ENCODE results near the gene GPANK1.
"Not testable (repeated sequence)": the region's sequence is repeated elsewhere in the genome, so short reads cannot be mapped to it uniquely, and the experiment has no call there.

The GPANK1 gene

GRCh38 chr6:31664790-31665500 lies at the start of gene GPANK1:
Gene GPANK1, minus strand, starts transcription at chr6:31664997. Its CDS starts 519 bp downstream, at chr6:31664478.
- DNase-seq: peak; percentile 85 to 87

GRCh38 chr6:31713991-31714684 lies 49.3 kb upstream of the GPANK1 start:
- no peak for DNase-seq

- DNase-seq: no peak
These were observed 48.7 kb upstream of the GPANK1 start for GRCh38 chr6:31713465-31713864.

GRCh38 chr6:31712296-31712695 lies 47.5 kb upstream of the GPANK1 start:
- no peak for DNase-seq

GRCh38 chr6:31711233-31711632 lies 46.4 kb upstream of the GPANK1 start:
- DNase-seq: no peak

- no peak for DNase-seq
These were observed 45.9 kb upstream of the GPANK1 start for GRCh38 chr6:31710523-31711219.

- not testable (repeated sequence) for DNase-seq
These were observed 44.4 kb upstream of the GPANK1 start for GRCh38 chr6:31709157-31709556.

- DNase-seq: no peak
These were observed 43.4 kb upstream of the GPANK1 start for GRCh38 chr6:31708224-31708623.

- DNase-seq: no peak
These were observed 42.9 kb upstream of the GPANK1 start for GRCh38 chr6:31707701-31708100.

- no peak for DNase-seq
These were observed 41.8 kb upstream of the GPANK1 start, which contains the start of gene LY6G6F for GRCh38 chr6:31706599-31706998. Gene LY6G6F, plus strand, starts transcription at chr6:31706866. Its CDS starts 41 bp downstream, at chr6:31706907.

- DNase-seq: no peak
These were observed 41.1 kb upstream of the GPANK1 start for GRCh38 chr6:31705931-31706330.

- DNase-seq: peak; percentile 98
These were observed 38.3 kb upstream of the GPANK1 start, which contains the start of gene ABHD16A for GRCh38 chr6:31702819-31703716. Gene ABHD16A, minus strand, starts transcription at chr6:31703324. Its CDS starts 43 bp downstream, at chr6:31703281.

GRCh38 chr6:31702405-31702818 lies 37.6 kb upstream of the GPANK1 start:
- no peak for DNase-seq

GRCh38 chr6:31701666-31702404 lies 37.0 kb upstream of the GPANK1 start:
- DNase-seq: no peak

- no peak for DNase-seq
These were observed 36.1 kb upstream of the GPANK1 start for GRCh38 chr6:31700740-31701401.

- DNase-seq: no peak
These were observed 32.8 kb upstream of the GPANK1 start for GRCh38 chr6:31697555-31697954.

- DNase-seq: no peak
These were observed 28.7 kb upstream of the GPANK1 start for GRCh38 chr6:31693535-31693934.

GRCh38 chr6:31692886-31693285 lies 28.1 kb upstream of the GPANK1 start:
- no peak for DNase-seq

GRCh38 chr6:31692353-31692752 lies 27.6 kb upstream of the GPANK1 start:
- no peak for DNase-seq

- DNase-seq: no peak
These were observed 26.8 kb upstream of the GPANK1 start for GRCh38 chr6:31691564-31692108.

GRCh38 chr6:31691078-31691463 lies 26.3 kb upstream of the GPANK1 start:
- DNase-seq: no peak
